SK-N-SH treated with all-trans-retinoic acid at 6 μM for 48 hours (cell line): Measurements from ENCODE around the gene ADGRG7.

ENCODE experiments used
- ARNTL ChIP-seq: fragments of 450-650 bp; formaldehyde crosslinking; IDR thresholded peaks from 2 replicates; pipeline ENCODE4 v1.5.0; 2020; ENCODE audit warnings: low read depth, mild to moderate bottlenecking, moderate library complexity, borderline replicate concordance
- CREB5 ChIP-seq: fragments of 250-450 bp; sonication (Bioruptor Pico); IDR thresholded peaks from 2 replicates; pipeline ENCODE4 v1.5.1; 2020; ENCODE audit warnings: low read depth, mild to moderate bottlenecking, moderate library complexity
- CSDC2 ChIP-seq: fragments of 250-450 bp; sonication (Bioruptor Pico); IDR thresholded peaks from 2 replicates; pipeline ENCODE4 v1.5.0; 2020; ENCODE audit warnings: mild to moderate bottlenecking, moderate library complexity
- ESRRG ChIP-seq: fragments of 250-450 bp; sonication (Bioruptor Pico); IDR thresholded peaks from 2 replicates; pipeline ENCODE4 v1.6.1; 2021; ENCODE audit warnings: mild to moderate bottlenecking
- OSR1 ChIP-seq: fragments of 250-450 bp; sonication (Bioruptor Pico); IDR thresholded peaks from 2 replicates; pipeline ENCODE4 v1.8.0; 2022; ENCODE audit warnings: moderate library complexity, mild to moderate bottlenecking, inconsistent platforms
- PATZ1 ChIP-seq: fragments of 250-450 bp; sonication (Bioruptor Pico); IDR thresholded peaks from 2 replicates; pipeline ENCODE4 v1.8.0; 2020; ENCODE audit warnings: mild to moderate bottlenecking, moderate library complexity, borderline replicate concordance
- PPARA ChIP-seq: fragments of 250-450 bp; sonication (Bioruptor Pico); IDR thresholded peaks from 2 replicates; pipeline ENCODE4 v1.5.0; 2020; ENCODE audit warnings: mild to moderate bottlenecking, borderline replicate concordance
- RARB ChIP-seq: fragments of 250-450 bp; sonication (Bioruptor Pico); IDR thresholded peaks from 2 replicates; pipeline ENCODE4 v1.8.0; 2021; ENCODE audit warnings: mild to moderate bottlenecking, moderate library complexity
- TCF4 ChIP-seq: fragments of 250-450 bp; sonication (Bioruptor Pico); IDR thresholded peaks from 2 replicates; pipeline ENCODE4 v1.8.0; 2021; ENCODE audit warnings: mild to moderate bottlenecking, moderate library complexity, borderline replicate concordance
- ZFP3 ChIP-seq: fragments of 250-450 bp; sonication (Bioruptor Pico); IDR thresholded peaks from 2 replicates; pipeline ENCODE4 v1.5.0; 2020; ENCODE audit warnings: mild to moderate bottlenecking, moderate library complexity
- ZFP30 ChIP-seq: fragments of 450-650 bp; formaldehyde crosslinking; IDR thresholded peaks from 2 replicates; pipeline ENCODE4 v1.5.0; 2022; ENCODE audit warnings: mild to moderate bottlenecking, moderate library complexity
- ZNF70 ChIP-seq: fragments of 450-650 bp; formaldehyde crosslinking; IDR thresholded peaks from 2 replicates; pipeline ENCODE4 v1.5.0; 2020; ENCODE audit warnings: mild to moderate bottlenecking, moderate library complexity
- TF ChIP-seq, protein P1 (sequence below): fragments of 250-450 bp; sonication (Bioruptor Pico); IDR thresholded peaks from 2 replicates; pipeline ENCODE4 v1.5.0; 2020; ENCODE audit warnings: mild to moderate bottlenecking, moderate library complexity

GRCh38 chr3:100575704-100576103, 33.7 kb upstream of the ADGRG7 start:
- TF ChIP-seq, protein P1, sequence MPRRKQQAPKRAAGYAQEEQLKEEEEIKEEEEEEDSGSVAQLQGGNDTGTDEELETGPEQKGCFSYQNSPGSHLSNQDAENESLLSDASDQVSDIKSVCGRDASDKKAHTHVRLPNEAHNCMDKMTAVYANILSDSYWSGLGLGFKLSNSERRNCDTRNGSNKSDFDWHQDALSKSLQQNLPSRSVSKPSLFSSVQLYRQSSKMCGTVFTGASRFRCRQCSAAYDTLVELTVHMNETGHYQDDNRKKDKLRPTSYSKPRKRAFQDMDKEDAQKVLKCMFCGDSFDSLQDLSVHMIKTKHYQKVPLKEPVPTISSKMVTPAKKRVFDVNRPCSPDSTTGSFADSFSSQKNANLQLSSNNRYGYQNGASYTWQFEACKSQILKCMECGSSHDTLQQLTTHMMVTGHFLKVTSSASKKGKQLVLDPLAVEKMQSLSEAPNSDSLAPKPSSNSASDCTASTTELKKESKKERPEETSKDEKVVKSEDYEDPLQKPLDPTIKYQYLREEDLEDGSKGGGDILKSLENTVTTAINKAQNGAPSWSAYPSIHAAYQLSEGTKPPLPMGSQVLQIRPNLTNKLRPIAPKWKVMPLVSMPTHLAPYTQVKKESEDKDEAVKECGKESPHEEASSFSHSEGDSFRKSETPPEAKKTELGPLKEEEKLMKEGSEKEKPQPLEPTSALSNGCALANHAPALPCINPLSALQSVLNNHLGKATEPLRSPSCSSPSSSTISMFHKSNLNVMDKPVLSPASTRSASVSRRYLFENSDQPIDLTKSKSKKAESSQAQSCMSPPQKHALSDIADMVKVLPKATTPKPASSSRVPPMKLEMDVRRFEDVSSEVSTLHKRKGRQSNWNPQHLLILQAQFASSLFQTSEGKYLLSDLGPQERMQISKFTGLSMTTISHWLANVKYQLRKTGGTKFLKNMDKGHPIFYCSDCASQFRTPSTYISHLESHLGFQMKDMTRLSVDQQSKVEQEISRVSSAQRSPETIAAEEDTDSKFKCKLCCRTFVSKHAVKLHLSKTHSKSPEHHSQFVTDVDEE: no peak
- no peak for TF ChIP-seq ZNF70 (CRISPR knock-in tag)
- no peak for TF ChIP-seq PATZ1 (CRISPR knock-in tag)
- no peak for TF ChIP-seq ZFP30 (CRISPR knock-in tag)
- TF ChIP-seq ARNTL (CRISPR knock-in tag): no peak
- TF ChIP-seq ZFP3 (CRISPR knock-in tag): no peak
- TF ChIP-seq OSR1 (CRISPR knock-in tag): no peak
- TF ChIP-seq RARB (CRISPR knock-in tag): no peak
- TF ChIP-seq PPARA (CRISPR knock-in tag): no peak
- no peak for TF ChIP-seq TCF4 (CRISPR knock-in tag)
- TF ChIP-seq CREB5 (CRISPR knock-in tag): no peak
- TF ChIP-seq CSDC2: no peak
- TF ChIP-seq ESRRG (CRISPR knock-in tag): no peak
